Activated CD4-positive, alpha-beta T cell treated with anti-CD3 and anti-CD28 coated beads, Interleukin-2, amount 50 U/mL, for 24 hours (primary cell): ENCODE measurements around the gene RANBP17.

Source experiments
- DNase-seq, 2 donors: peaks; one replicate each; pipeline ENCODE4 v3.0.0-alpha.2; 2020; ENCODE audit warnings: low read depth in 1 of 2, low spot score in 1 of 2

RANBP17 gene

GRCh38 chr5:171312129-171312974, 450.5 kb downstream of the RANBP17 start:
- no peak for DNase-seq

GRCh38 chr5:171313481-171314206, 451.8 kb downstream of the RANBP17 start:
- no peak for DNase-seq

- no peak for DNase-seq
These were observed 453.0 kb downstream of the RANBP17 start for GRCh38 chr5:171314728-171315385.

GRCh38 chr5:171315386-171315891, 453.6 kb downstream of the RANBP17 start:
- DNase-seq, result no peak

- DNase-seq, result no peak
These were observed 454.1 kb downstream of the RANBP17 start for GRCh38 chr5:171315925-171316257.

GRCh38 chr5:171316258-171317121, 454.7 kb downstream of the RANBP17 start:
- no peak for DNase-seq

GRCh38 chr5:171317230-171317629, 455.4 kb downstream of the RANBP17 start:
- no peak for DNase-seq

GRCh38 chr5:171318026-171318425, 456.2 kb downstream of the RANBP17 start:
- DNase-seq, result no peak

- DNase-seq, result no peak
These were observed 459.6 kb downstream of the RANBP17 start for GRCh38 chr5:171321447-171321846.

- no peak for DNase-seq
These were observed 460.7 kb downstream of the RANBP17 start for GRCh38 chr5:171322527-171322926.

GRCh38 chr5:171323007-171323406, 461.2 kb downstream of the RANBP17 start:
- DNase-seq, result no peak

- DNase-seq, result no peak
These were observed 462.2 kb downstream of the RANBP17 start for GRCh38 chr5:171323806-171324632.

GRCh38 chr5:171330021-171330420, 468.2 kb downstream of the RANBP17 start:
- DNase-seq, result no peak

- DNase-seq, result no peak
These were observed 473.8 kb downstream of the RANBP17 start for GRCh38 chr5:171335616-171336015.

GRCh38 chr5:171336521-171337209, 474.8 kb downstream of the RANBP17 start:
- DNase-seq, result no peak

GRCh38 chr5:171337210-171337569, 475.4 kb downstream of the RANBP17 start:
- DNase-seq, result no peak

- no peak for DNase-seq
These were observed 478.2 kb downstream of the RANBP17 start for GRCh38 chr5:171340042-171340441.

GRCh38 chr5:171340491-171340890, 478.7 kb downstream of the RANBP17 start:
- no peak for DNase-seq

- DNase-seq, result peak in 1 of 2 donors; percentile 11
These were observed 480.7 kb downstream of the RANBP17 start for GRCh38 chr5:171342362-171343111.
